HG02759 (cell line): ENCODE data around the gene SLCO4A1.

Experiments used
- ATAC-seq: cut with Tn5 transposase; IDR thresholded peaks from one replicate; pipeline ENCODE4 v1.9.1; 2021; ENCODE audit warnings: mild to moderate bottlenecking, moderate library complexity; ENCODE audit not compliant: unreplicated experiment

Gene SLCO4A1

DNA sequence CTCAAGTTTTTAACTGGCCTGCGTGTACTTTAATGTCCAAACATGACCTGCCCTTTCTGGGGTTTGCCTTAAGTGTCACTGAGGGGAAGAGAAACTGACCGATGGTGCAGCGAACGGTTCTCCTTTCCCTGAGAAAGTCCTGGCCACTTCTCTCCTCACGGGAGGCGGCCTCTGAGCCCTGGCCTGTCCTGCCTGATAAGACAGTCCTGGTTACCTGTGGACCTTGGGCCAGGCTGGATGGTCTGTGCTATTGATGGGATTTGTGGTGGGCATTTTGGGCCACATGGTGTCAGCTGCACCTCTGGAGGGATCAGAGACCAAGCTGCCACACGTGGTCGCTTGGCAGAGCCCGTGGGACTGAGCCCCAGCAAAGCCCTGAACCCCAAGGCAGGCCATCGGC, 54.7 kb downstream of the SLCO4A1 start:
- no peak for ATAC-seq

DNA sequence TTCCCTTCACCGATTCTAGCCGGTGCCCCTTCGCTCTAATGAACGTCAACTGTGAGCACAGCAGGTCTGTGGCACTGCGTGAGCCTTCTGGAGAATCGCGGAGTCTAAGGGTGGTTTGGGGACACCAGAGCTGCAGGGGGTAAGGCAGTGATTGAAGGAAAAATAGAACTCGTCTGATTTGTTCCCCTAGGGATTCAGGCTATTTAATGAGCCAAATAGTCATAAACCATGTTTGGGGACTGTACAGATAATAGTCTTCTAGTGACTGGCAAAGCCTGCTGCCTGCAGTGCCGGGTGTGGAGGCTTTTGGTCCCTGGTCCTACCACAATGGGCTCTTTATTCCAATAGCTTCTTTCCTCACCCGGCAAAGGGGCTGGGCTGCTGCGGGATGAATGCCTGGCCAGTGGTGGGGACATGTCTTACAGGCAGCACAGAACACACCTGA, 55.2 kb downstream of the SLCO4A1 start:
- no peak for ATAC-seq

DNA sequence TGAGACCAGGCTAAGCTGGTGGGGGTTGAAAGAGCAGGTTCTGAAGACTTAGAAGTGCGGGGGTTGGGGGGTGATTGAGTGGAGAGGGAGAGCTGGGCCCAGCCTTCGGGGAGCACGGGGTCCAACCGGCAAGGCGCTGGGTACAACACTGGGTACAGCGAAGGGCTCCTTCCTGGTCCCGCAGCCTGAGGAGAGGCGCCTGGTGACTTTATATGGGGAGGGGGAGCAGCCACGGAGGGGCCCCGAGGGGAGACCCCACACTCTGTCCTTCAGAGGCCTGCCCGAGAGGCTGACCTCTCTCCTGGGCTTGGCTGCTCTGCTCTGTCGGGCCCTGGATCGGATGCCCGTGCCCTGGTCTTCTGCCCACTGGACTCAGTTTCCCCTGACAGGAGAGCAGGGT, 55.9 kb downstream of the SLCO4A1 start:
- ATAC-seq, result no peak

DNA sequence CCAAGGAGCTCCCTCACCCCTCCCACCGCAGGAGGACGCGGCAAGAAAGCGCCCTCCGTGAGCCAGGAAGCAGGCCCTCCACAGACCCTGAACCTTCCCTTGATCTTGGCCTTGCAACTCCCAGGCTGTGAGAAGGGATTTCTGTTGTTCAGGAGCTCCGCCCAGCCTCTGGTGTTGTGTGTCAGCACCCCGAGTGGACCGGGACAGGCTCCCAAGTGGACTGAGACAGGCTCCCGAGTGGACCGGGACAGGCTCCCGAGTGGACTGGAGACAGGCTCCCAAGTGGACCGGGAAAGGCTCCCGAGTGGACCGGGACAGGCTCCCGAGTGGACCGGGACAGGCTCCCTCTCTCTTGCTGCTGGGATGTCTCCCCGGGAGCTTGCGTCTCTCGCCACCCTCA, 57.0 kb downstream of the SLCO4A1 start:
- ATAC-seq, result no peak

DNA sequence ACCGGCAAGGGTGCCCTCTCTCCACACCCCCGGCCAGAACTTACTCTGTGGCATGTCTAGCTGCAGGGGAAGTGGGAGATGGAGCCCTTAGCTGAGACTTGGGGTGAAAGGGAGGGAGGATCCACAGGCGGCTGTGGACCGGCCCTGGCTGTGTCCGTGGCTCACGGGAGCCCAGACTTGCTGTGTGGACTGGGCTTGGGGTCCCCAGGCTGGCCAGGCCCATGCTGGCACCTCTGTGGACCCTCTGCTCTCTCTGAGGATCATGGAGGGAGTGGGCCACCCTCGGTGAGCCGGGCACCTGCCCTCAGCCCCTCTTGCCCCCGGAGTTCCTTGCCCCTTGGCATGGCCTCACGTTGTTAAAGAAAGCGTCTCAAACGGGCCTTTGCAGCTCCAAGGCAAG, 57.4 kb downstream of the SLCO4A1 start:
- no peak for ATAC-seq

DNA sequence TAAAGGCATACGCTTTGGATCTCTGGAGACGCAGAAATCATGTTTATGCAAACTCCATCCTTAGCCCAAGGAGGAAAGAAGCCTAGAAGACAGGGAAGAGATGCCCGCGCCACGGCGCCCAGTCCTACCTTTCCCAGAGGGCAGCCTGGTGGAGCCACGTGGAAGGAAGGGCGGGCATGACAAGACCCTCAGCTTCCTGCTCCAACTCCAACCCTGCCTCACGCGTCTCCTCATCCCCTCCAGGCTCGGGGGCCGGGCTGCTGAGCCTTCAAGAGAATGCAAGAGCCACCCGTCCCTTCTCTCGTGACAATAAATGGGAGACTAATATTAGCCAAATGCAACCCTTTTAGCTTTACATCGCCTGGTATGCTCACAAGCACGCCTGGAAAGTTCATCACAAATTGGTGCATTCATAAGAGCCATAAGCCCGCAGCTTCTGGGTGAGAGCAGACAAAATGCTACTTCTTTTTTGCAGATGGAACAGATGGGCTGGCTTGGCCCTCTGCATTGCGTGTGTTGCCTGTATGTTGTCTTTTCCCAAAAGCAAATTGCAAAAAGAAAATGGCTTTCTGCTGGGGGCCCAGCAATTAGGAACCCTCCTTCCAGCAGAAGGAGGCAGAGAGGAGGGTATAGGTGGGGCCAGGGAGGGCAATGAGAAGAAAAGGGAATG, 58.1 kb downstream of the SLCO4A1 start:
- no peak for ATAC-seq

DNA sequence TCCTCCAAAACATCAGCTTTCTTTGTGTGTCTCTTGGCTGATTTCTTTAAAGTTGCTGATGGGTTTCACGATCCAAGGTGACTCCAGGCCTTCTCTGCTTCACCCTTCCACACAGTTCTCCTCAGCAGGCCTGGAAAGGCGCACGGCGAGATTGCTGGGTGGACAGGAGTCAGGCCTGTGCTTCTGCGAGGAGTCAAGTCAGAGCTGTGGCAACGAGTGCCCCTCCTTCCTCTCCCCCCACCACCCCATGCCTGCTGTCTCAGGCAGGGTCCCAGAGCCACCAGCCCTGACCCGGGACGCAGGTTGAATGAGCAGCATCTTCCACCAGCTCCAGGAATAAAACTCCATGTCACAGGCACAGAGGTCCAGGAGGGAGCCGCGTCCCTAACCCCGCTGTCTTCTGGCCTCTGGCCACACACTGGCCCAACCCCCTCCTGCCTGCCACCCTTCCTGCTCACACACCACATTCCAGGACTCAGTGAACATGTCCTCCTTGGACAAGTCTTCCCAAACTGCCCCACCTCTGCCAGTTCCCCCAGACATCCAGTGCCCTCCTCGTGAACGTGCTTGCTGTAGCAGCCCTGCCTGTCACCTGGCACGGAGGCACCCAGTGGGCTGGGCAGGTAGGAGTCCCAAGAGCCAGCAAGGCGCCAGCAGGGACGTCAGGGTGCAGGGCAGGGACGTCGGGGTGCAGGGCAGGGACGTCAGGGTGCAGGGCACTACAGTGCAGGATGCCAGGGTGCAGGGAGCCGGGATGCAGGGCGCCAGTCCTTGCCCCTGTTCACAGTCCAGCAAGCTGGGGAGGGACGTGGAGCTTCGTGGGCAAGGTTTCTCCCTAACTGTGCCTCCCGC, 59.1 kb downstream of the SLCO4A1 start:
- no peak for ATAC-seq

DNA sequence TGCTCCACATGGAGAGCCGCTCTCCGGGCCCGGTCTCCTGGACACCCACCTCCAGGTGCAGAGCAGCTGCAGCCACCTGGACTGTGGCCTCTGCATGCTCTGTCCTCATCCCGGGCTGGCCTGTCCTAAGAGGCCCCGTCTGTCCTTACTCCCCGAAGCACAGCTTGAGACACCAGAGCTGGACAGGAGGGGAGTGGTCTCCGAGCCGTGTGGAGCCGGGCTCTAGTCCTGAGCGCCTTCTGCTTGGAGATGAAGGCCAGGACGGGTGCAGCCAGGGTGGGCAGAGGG, 59.7 kb downstream of the SLCO4A1 start:
- no peak for ATAC-seq

DNA sequence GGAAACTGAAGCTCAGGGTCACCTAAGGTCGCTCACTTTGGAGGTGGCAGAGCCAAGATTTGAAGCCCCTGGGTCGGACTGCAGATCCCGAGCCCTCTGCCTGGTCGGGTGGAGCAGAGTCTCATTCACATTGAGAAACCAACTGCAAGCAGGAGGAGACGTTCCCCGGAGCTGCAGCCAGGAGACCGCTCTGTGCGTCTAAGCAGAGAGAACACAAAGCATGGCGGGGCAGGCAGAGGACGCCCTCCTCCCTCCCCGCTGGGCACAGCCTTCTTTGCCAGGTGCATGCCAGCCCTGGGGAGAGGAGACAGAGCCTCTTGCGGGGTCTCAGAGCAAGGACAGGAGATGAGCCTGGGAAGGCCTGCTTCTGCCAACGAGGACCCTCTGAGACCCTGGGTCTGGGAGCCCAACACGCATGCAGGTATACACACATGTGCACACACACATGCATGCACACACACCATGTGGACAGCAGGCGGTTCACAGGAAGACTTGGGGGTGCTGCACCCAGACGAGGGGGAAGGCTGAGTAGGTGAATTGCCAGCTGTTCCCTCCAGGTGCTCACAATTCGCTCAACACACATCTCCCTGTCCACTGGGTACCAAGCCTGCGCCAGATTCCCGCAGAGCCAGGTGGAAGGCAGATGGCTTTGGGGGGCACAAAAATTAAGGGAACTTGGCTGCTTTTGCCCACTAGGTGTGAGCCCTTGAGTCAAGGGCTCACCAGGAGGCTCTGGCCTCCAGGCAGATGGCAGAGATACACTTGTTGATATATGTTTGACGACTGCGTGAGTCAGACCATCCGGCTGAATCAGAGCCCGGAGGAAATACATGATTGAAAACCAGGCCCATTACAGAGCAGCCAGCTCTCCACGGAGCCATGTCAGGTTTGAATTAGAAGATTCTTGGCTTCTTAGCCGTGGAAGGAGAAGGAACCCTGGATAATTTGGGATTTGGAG, 60.9 kb downstream of the SLCO4A1 start:
- ATAC-seq, result no peak

DNA sequence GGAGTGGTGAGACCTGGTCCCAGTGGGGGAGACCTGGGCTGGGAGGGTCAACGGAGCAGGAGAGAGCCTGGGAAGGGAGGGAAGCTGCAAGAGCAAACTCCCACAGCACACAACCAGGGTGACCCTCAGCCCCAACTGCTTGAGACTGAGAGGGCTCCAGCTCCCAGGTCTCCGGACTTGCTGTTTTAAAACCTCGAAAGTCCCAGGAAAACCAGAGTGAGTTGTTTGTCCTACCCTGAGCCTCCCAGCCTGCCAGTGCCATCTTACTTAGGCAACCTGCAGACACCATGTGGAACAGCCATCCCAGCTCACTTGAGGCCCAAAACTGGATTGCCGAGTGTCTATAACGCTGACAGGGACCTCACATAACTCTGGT, 61.5 kb downstream of the SLCO4A1 start:
- ATAC-seq, result no peak

DNA sequence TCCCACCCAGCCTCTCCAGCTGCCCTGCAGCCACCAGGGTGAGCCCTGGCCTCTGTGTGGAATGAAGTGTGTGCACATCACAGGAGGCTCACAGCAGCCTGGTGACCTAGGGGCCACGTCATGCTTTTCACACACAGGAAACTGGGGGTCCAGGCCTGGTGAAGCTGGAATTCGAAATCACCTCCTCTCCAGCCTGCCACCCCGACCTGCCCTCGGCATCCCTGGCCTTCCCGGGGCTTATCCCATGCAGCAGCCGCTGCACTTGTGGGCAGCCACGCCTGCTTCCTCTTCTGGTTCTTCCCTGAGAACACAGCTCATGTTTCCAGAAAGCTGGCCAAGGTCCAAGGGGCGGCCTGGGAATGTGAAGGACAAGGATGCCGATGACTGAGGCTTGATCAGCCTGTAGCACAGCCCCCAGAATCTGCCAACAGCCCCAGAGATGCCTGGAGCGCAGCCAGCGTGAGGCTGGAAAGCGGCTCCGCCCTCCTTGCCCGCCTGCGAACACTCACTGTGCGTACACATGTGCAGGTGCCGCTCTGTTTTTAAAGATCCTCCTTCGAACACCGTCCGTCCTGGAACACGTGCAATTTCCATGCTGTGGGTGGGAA, 62.1 kb downstream of the SLCO4A1 start:
- ATAC-seq, result no peak

DNA sequence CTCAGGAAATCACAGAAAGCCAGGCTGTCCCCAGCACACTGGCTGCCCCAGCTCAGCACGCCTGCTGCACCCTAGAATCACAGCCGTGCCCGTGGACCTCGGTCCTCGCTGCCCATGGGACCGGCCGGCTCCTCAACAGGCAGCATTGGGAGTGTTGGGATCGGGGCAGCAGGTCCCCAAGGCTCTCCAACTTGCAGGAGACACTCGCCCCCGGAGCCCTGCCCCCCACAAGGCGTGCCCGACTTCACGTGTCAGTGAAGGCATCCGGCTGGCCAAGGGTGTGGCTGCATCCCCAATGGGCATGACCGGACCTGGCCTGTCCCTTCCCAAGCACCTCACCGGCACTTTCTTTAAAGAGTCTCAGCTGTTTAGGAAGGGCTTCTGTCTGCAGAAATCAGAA, 63.3 kb downstream of the SLCO4A1 start:
- no peak for ATAC-seq

DNA sequence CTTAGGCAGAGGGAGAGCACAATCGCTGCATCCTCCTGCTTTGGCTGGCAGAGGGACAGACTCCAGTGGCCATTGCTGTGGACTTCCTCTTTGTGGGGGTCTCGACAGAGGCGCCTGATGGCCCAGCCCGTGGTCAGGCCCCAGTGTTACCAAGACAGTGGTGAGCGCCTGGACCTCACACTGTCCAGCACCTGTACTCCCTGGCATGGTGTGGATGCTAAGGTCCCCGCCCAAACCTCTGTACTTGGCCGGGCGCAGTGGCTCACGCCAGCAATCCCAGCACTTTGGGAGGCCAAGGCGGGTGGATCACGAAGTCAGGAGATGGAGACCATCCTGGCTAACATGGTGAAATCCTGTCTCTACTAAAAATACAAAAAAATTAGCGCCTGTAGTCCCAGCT, 64.0 kb downstream of the SLCO4A1 start:
- no peak for ATAC-seq

DNA sequence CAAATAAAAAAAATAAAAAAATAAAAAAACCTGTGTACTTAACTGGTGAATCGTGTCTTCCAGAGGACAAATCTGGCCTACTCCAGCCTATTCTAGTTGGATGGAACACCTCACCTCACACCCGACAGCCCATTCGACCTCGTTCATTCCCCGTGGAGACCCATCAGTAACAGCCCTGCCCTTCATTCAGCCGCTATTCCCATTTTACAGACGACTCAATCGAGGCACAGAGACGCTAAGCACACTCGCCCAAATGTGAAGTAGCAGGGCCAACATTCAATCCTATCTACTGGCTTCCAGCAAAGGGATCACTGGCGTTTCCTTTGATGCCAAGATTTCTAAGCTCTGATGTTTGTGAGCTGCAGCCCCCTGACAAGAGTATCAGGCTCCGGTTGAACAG, 64.6 kb downstream of the SLCO4A1 start:
- no peak for ATAC-seq

DNA sequence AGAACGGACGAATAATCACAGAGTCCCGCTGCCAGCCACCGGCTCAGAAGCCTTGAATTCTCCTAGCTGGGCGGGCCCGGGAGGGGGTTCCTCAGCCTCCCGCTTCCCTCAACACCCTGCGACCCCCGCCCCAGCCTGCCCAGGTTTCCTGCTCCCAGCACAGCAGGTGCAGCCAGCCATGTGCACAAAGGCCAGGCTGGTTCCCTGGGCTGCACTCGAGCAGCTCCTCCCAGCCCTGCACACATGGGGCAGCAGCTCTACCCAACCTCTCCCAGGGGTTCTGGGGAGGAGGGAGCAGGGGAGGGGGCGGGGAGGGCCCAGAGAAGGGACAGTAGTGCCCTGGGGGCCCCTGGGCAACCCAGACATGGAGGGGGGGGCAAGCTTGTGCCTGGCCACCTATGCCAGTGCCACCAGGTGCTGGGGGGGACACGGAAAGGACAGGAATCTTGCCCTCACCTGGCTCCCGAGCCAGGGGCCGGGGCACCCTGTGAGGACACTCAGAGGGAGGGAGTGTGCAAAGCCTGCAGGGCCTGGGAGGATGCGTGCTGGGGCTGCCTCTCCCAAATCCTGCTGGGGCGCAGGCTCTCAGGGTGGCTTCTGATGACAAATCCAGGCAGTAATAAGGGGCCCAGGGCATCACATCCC, 65.1 kb downstream of the SLCO4A1 start:
- no peak for ATAC-seq

DNA sequence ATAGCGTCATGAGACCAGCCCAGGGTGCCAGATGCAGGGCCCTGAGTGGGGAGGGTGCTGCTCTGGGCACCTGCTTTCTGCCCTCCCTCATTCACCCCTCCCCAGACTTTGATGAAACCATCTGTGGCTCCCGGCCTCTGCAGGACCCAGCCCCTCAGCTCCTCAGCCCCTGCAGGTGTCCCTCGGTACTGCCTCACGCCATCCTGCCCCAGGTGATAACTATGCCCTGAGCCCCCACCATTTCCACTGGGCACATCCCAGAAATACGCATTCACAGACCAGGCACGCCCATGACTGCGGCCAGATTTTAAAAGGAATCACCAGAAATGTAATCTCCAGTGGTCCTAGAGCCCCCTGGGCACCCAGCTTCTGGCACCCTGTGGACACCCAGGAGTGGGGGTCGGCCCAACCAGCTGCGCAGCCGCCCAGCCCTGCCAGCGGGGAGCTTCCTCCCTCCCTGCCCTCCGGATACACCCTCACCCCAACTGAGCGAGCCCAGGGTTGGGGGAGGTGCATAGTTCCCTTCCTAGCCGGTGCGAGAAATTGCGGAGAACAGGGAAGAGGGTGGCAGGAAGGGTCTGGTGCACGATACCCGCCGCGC, 65.7 kb downstream of the SLCO4A1 start:
- ATAC-seq, result no peak

DNA sequence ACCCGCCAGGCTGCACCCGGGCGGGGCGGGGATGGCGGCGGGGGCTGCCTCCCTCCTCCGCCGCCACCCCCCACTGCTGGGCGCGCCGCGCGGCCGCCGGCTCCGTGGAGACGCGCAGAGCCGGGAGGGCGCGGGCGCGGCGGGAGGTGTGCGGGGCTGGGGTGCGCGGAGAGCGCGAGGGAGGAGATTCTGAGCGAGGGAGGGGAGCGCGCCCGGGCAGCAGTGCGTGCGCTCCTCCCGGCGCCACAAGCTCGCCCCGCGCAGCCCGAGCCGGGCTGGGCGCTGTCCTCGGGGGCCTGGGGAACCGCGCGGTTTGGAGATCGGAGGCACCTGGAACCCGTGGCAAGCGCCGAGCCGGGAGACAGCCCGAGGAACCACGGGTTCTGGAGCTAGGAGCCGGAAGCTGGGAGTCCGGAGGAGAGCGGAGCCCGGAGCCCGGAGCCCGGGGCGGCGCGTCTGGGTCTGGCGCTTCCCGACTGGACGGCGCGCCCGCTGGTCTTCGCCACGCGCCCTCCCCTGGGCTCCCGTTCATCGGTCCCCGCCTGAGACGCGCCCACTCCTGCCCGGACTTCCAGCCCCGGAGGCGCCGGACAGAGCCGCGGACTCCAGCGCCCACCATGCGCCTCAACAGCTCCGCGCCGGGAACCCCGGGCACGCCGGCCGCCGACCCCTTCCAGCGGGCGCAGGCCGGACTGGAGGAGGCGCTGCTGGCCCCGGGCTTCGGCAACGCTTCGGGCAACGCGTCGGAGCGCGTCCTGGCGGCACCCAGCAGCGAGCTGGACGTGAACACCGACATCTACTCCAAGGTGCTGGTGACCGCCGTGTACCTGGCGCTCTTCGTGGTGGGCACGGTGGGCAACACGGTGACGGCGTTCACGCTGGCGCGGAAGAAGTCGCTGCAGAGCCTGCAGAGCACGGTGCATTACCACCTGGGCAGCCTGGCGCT, 66.6 kb downstream of the SLCO4A1 start, which contains the start of gene NTSR1:
Gene NTSR1, plus strand, starts transcription at position 246 of the 946 bp plus-strand sequence. Its CDS starts 372 bp downstream, at position 618.
- ATAC-seq, result no peak

DNA sequence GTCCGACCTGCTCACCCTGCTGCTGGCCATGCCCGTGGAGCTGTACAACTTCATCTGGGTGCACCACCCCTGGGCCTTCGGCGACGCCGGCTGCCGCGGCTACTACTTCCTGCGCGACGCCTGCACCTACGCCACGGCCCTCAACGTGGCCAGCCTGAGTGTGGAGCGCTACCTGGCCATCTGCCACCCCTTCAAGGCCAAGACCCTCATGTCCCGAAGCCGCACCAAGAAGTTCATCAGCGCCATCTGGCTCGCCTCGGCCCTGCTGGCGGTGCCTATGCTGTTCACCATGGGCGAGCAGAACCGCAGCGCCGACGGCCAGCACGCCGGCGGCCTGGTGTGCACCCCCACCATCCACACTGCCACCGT, 67.2 kb downstream of the SLCO4A1 start:
- ATAC-seq, result no peak
